A549 treated with CpdA at 1 μM for 4 hours (cell line): ENCODE data around the gene RBBP8. TPM values are rescaled to one million over a fixed set of nuclear protein-coding genes. Genes with fewer than 3 reads are reported as not detected.

Experiments
- total RNA-seq: library from RNA; stranded (reverse); fragments of 200-300 nt; extraction: Qiagen RNA extraction; gene quantifications from 5 replicates; pipeline ENCODE4 v1.2.3, GENCODE V29; 2022; ENCODE audit warnings: low read depth

RBBP8 gene
- total RNA-seq: 21.6 to 36.8 TPM (median 24.2 TPM) in 5 replicates

DNA sequence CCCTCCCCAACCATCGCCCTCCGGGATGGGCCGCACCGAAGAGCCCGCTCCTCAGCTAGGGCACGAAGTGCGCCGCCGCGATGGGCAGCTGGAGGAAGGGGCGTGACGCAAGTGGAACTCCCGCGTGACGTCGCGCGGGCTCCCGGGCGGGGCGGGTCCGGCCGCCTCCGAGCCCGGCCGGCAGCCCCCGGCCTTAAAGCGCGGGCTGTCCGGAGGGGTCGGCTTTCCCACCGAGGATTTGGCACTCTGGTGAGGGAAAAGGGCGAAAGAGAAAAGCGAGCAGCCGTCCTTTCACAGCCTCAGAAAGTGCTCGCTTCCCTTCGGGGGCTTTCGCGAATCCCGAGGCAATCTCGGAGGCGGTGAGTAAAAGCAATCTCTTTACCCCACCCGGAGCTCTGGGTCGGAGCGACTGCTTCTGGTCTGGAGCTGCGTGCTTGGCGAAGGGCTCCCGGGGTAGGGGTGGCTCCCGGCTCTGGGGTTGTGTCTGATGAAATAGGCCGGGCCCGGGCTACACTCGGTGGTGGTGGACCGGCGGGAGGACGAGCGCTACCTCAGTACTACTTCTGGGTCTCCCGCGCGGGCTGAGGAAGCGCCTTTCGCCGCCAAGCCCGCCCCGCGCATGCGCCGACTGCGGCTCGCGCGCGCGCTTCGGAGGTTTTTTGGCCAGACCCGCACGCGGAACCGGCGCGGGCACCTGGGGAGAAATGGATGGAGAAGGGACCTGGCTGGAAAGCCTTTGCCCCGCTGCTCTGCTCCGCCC is at the start of gene RBBP8:
RBBP8 (plus strand) TSS at position 123 of the 760 bp plus-strand sequence. CDS start 3,524 bp downstream, outside the sequence.

Other genes starting within 250 kb of the RBBP8 start
- gene CABLES1, start 202.2 kb downstream of the RBBP8 start, total RNA-seq: 11.1 to 12.6 TPM (median 12.3 TPM) in 5 replicates